HUES6 (cell line): Measurements from ENCODE around the gene MAGEA12.
"Not testable (repeated sequence)": the region's sequence is repeated elsewhere in the genome, so short reads cannot be mapped to it uniquely, and the experiment has no call there.

Experiments used
- H3K27ac ChIP-seq: 2 replicates; pipeline ENCODE4 v1.7.0; 2013; ENCODE audit warnings: low read depth, mild to moderate bottlenecking, low read length, inconsistent platforms
- H3K27me3 ChIP-seq: 2 replicates; pipeline ENCODE4 v1.6.1; 2013; ENCODE audit warnings: low read length; ENCODE audit not compliant: control insufficient read depth, insufficient read depth
- H3K36me3 ChIP-seq: 2 replicates; pipeline ENCODE4 v1.6.1; 2013; ENCODE audit warnings: low read length; ENCODE audit not compliant: control insufficient read depth, insufficient read depth
- H3K4me1 ChIP-seq: 2 replicates; pipeline ENCODE4 v1.6.1; 2013; ENCODE audit warnings: low read length; ENCODE audit not compliant: control insufficient read depth, insufficient read depth
- H3K4me3 ChIP-seq: 2 replicates; pipeline ENCODE4 v1.5.1; 2013; ENCODE audit warnings: low read depth, low read length
- H3K9ac ChIP-seq: one replicate; pipeline ENCODE4 v1.6.1; 2013; ENCODE audit warnings: mild to moderate bottlenecking, low read length
- H3K9me3 ChIP-seq: 2 replicates; pipeline ENCODE4 v1.6.1; 2013; ENCODE audit warnings: low read depth, low read length; ENCODE audit not compliant: control insufficient read depth, insufficient read depth

MAGEA12 gene

GRCh38 chrX:152735860-152736511 lies 2.4 kb downstream of the MAGEA12 start:
- Histone ChIP-seq H3K27ac (no peak overlapping the region), H3K4me1 (no peaks in the 10 kb centered on the region), H3K27me3 (no peaks in the 10 kb centered on the region), H3K36me3 (no peaks in the 10 kb centered on the region), H3K4me3 (no peak overlapping the region), H3K9me3 (peaks cover 12% of the 10 kb centered on the region; the same call in 1 of the 2 replicates), H3K9ac (no peak overlapping the region)

- H3K27me3 ChIP-seq, H3K4me3 ChIP-seq, H3K36me3 ChIP-seq, H3K4me1 ChIP-seq, H3K27ac ChIP-seq, H3K9ac ChIP-seq: not testable (repeated sequence)
- peaks cover 12% of the 10 kb centered on the region; the same call in 1 of the 2 replicates for H3K9me3 ChIP-seq
Measured at GRCh38 chrX:152736528-152736927, 3.0 kb downstream of the MAGEA12 start.

- no peak overlapping the region for H3K9ac ChIP-seq
- no peaks in the 10 kb centered on the region for H3K27me3 ChIP-seq
- H3K27ac ChIP-seq: no peak overlapping the region
- no peaks in the 10 kb centered on the region for H3K36me3 ChIP-seq
- no peaks in the 10 kb centered on the region for H3K4me1 ChIP-seq
- peaks cover 13% of the 10 kb centered on the region; the same call in 1 of the 2 replicates for H3K9me3 ChIP-seq
- no peak overlapping the region for H3K4me3 ChIP-seq
Measured at GRCh38 chrX:152738560-152738959, 5.0 kb downstream of the MAGEA12 start.

GRCh38 chrX:152753686-152754650 lies 20.4 kb downstream of the MAGEA12 start, which contains the start of gene MAGEA2:
MAGEA2 (minus strand) TSS chrX:152753842; CDS start chrX:152751363, 2,479 bp downstream.
- H3K4me3 ChIP-seq, H3K27me3 ChIP-seq, H3K36me3 ChIP-seq, H3K4me1 ChIP-seq, H3K9ac ChIP-seq, H3K27ac ChIP-seq, H3K9me3 ChIP-seq: not testable (repeated sequence)

DNA sequence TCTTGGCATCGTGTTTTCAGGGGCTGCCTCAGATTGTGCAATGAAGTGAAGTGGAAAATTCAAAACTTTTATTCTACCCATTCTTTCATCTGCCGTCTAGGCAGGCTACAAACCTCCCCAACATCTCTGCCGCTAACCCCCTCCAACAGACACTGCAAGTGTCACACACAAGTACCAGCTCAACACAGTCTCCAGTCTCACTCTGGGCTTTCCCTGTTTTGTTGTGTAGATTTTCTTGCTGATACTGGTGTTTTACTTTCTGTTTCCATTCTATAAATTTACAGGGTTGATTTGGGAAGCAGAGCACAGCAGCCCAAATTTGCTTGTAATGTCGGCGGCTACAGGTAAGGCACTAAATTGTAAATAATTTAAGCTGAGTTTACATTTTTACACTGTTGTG lies 21.3 kb downstream of the MAGEA12 start:
- H3K4me3 ChIP-seq, H3K9me3 ChIP-seq, H3K9ac ChIP-seq, H3K36me3 ChIP-seq, H3K4me1 ChIP-seq, H3K27me3 ChIP-seq, H3K27ac ChIP-seq: not testable (repeated sequence)

DNA sequence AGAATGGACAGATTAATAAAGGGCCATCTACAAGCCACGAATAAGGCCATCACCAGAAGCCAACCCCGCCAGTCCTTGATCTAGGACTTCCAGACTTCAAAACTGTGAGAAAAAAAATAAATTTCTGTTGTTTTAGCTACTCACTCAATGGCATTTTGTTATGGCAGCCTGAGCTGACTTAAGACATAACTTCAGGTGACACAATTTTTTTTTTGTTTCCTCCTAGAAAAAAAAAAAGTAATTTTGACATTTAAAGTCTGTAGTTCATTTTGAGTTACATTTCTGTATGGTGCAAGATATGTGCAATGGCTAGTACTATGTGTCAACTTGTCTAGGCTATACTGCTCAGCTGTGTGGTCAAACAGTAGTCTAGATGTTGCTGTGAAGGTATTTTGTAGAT lies 25.4 kb downstream of the MAGEA12 start, which contains the start of gene CSAG3:
Gene CSAG3, plus strand, starts transcription at position 301 of the 400 bp plus-strand sequence.
- H3K9me3 ChIP-seq, H3K9ac ChIP-seq, H3K27ac ChIP-seq, H3K4me3 ChIP-seq, H3K27me3 ChIP-seq, H3K36me3 ChIP-seq, H3K4me1 ChIP-seq: not testable (repeated sequence)

DNA sequence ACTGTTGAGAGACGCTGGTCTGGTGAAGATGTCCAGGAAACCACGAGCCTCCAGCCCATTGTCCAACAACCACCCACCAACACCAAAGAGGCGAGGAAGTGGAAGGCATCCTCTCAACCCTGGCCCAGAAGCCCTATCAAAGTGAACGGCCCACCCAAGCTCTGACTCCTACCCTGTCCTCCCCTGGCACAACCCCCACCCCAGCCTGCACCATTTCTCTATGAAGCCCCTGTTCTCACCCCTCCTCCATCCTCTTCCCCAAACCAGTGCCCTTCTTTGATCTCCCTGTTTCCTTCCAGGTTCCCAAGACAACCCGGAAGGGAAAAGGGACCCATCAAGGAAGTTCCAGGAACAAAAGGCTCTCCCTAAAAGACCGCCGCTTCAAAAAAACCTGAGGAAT lies 26.0 kb downstream of the MAGEA12 start:
- H3K27me3 ChIP-seq, H3K4me3 ChIP-seq: not testable (repeated sequence)

DNA sequence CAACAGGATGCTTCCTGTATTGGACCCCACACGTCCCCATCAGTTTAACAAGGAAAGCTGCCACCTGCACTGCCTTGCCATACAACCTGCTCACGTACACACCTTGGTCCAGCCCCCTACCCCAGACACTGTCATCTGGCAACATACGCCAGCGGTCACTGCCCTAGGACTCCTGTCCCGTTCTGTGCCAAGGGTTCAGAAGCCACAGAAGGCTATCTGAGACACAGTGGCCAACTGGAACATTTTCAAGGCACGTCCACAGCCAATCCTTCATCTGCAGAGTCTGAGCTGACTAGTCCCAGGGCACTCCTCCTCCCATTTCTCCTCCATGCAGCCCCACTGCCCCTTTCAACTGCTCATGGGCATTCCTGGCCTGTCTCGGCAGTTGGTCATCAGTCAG lies 28.0 kb downstream of the MAGEA12 start:
- H3K36me3 ChIP-seq, H3K4me3 ChIP-seq, H3K9ac ChIP-seq, H3K9me3 ChIP-seq, H3K27me3 ChIP-seq, H3K27ac ChIP-seq, H3K4me1 ChIP-seq: not testable (repeated sequence)

More for the DNA sequence above, 26.0 kb downstream of the MAGEA12 start:
- H3K9me3 ChIP-seq, H3K4me1 ChIP-seq, H3K9ac ChIP-seq, H3K27ac ChIP-seq, H3K36me3 ChIP-seq: not testable (repeated sequence)

DNA sequence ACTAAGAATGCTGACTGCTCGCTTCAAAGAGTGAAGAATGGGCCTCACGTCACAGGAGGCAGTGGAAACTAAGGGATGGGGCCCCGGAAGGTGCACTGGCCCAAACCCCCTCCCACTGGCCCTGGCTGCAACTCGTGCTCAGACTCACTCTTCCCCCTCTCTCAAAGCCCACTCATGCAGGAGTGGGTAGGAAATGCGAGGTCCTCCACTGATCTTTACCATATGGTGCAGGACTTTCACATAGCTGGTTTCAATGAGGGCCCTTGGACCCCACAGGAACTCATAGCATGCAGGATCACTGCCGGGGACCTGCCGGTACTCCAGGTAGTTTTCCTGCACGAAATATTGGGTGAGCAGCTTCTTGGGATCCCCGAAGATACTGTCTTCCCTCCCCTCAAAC lies 33.0 kb downstream of the MAGEA12 start:
- not testable (repeated sequence) for H3K27me3 ChIP-seq, H3K9ac ChIP-seq, H3K4me1 ChIP-seq, H3K4me3 ChIP-seq, H3K36me3 ChIP-seq, H3K27ac ChIP-seq, H3K9me3 ChIP-seq

DNA sequence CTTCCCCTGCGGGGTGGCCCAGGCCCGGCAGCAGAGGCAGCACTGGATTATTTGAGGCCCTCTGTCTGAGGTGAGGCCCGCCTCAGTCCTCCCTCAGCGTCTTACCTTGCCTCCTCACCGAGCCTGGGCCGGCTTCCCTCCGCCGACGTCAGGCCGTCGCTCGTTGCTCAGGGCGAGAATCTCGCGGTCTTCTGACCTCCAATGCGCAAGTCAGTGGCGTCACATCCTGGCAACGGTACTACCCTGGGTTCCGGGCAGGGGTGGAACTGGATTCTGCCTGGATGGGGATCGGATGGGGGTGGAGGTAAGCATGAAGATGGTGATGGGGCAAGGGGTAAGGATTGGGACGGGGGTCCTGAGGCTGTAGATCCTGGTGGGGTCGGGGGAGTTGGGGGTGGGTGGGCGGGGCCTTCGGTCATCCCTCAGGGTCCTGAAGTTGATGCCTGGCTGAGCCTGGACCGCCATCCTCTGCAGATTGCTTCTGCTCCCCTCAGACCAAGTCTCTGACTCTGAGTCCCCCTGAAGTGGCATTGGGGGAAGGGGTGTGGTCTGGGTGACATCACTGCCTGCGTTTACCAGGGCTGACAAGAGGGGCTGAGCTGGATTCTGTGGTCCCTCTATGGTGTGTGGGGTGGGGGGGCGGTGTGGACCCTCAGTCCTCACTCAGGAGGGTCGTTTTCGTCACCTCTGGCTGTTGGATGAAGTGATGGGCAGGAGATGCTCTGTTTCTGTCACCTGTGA lies 36.2 kb downstream of the MAGEA12 start, which contains the start of gene MAGEA6:
Gene MAGEA6, minus strand, starts transcription at position 141 of the 741 bp plus-strand sequence. CDS start 2,039 bp downstream, outside the sequence.
- not testable (repeated sequence) for H3K4me3 ChIP-seq, H3K9me3 ChIP-seq, H3K36me3 ChIP-seq

More for the DNA sequence above, 36.2 kb downstream of the MAGEA12 start, which contains the start of gene MAGEA6:
- not testable (repeated sequence) for H3K9ac ChIP-seq, H3K27ac ChIP-seq, H3K4me1 ChIP-seq, H3K27me3 ChIP-seq
